NCI-H226 (cell line): Measurements from ENCODE around the gene OR2V2.
"Not testable (repeated sequence)": the region's sequence is repeated elsewhere in the genome, so short reads cannot be mapped to it uniquely, and the experiment has no call there.

ENCODE experiments used
- DNase-seq: peaks from one replicate; pipeline ENCODE4 v3.0.0-alpha.2; 2015

The OR2V2 gene

GRCh38 chr5:181149355-181149754 is 2.0 kb downstream of the OR2V2 start:
- DNase-seq, result no peak

GRCh38 chr5:181149806-181150733 is 2.7 kb downstream of the OR2V2 start:
- DNase-seq, result no peak

GRCh38 chr5:181151146-181151545 is 3.8 kb downstream of the OR2V2 start:
- no peak for DNase-seq

- no peak for DNase-seq
Observed at GRCh38 chr5:181152406-181152805, 5.0 kb downstream of the OR2V2 start.

GRCh38 chr5:181153814-181154213 is 6.4 kb downstream of the OR2V2 start:
- no peak for DNase-seq

GRCh38 chr5:181156758-181157157 is 9.4 kb downstream of the OR2V2 start:
- no peak for DNase-seq

- DNase-seq, result no peak
Observed at GRCh38 chr5:181158869-181159268, 11.5 kb downstream of the OR2V2 start.

- DNase-seq, result peak; percentile 61
Observed at GRCh38 chr5:181159286-181160151, 12.1 kb downstream of the OR2V2 start.

GRCh38 chr5:181160152-181160754 is 12.9 kb downstream of the OR2V2 start:
- DNase-seq, result peak; percentile 20

- not testable (repeated sequence) for DNase-seq
Observed at GRCh38 chr5:181160755-181161533, 13.6 kb downstream of the OR2V2 start.

GRCh38 chr5:181161534-181162175 is 14.3 kb downstream of the OR2V2 start:
- no peak for DNase-seq

GRCh38 chr5:181163487-181164075 is 16.2 kb downstream of the OR2V2 start:
- no peak for DNase-seq

- DNase-seq, result no peak
Observed at GRCh38 chr5:181164076-181164952, 16.9 kb downstream of the OR2V2 start.

- no peak for DNase-seq
Observed at GRCh38 chr5:181166812-181167733, 19.7 kb downstream of the OR2V2 start.

GRCh38 chr5:181167814-181168488 is 20.6 kb downstream of the OR2V2 start:
- no peak for DNase-seq

GRCh38 chr5:181168595-181169118 is 21.3 kb downstream of the OR2V2 start:
- DNase-seq, result no peak

- DNase-seq, result peak; percentile 50
Observed at GRCh38 chr5:181169459-181170236, 22.3 kb downstream of the OR2V2 start.
